ENCODE measurements around the gene AMOTL1. TPM values are rescaled to one million over a fixed set of nuclear protein-coding genes. Genes with fewer than 3 reads are reported as not detected.

The AMOTL1 gene
- total RNA-seq, 2 experiments from 2014 or later: 0.08 TPM; not detected in 1

- DNase-seq (no peak), ATAC-seq (ENCODE audit: poor library complexity) (no peak)
- H3K27me3 Mint-ChIP-seq: no peaks in the 10 kb centered on the region
- ChIA-PET CTCF (interaction anchor here (1.5 kb wide), 1 partner anchor 16 kb away, joined by 5 read pairs; no protein-coding TSS in a partner anchor), POLR2A (no interaction called here)
- Histone ChIP-seq H3K36me3 (ENCODE audit: insufficient read depth, low read length) (no peaks in the 10 kb centered on the region), H3K4me1 (ENCODE audit: insufficient read depth, low read length) (no peaks in the 10 kb centered on the region), H3K27ac (ENCODE audit: low read depth in 1 of 2, low read length in 2 of 2) (no peak overlapping the region), H3K9me3 (ENCODE audit: control insufficient read depth in 1 of 2, insufficient read depth in 1 of 2, low read length in 2 of 2) (no peaks in the 10 kb centered on the region), H3K4me3 (ENCODE audit: low read length) (no peak overlapping the region), H3K27me3 (ENCODE audit: control insufficient read depth in 1 of 2, insufficient read depth in 2 of 2, low read length in 2 of 2) (no peaks in the 10 kb centered on the region)
- H3K4me1 Mint-ChIP-seq (ENCODE audit: low read depth): no peaks in the 10 kb centered on the region
- no peaks in the 10 kb centered on the region for H3K9me3 Mint-ChIP-seq
- TF ChIP-seq CTCF (IDR thresholded peaks at IDR 0.05): no peak
- intact Hi-C loops (cut with DNase I, micrococcal nuclease): no loop called here
- no peaks in the 10 kb centered on the region for H3K36me3 Mint-ChIP-seq (ENCODE audit: low read depth)
- H3K27ac Mint-ChIP-seq: no peak overlapping the region
- H3K4me3 Mint-ChIP-seq: no peak overlapping the region
These were observed 89.2 kb downstream of the AMOTL1 start for GRCh38 chr11:94857337-94857736.

GRCh38 chr11:94858012-94858705 is 90.0 kb downstream of the AMOTL1 start:
- Histone ChIP-seq H3K27me3 (ENCODE audit: control insufficient read depth in 1 of 2, insufficient read depth in 2 of 2, low read length in 2 of 2) (no peaks in the 10 kb centered on the region), H3K4me3 (ENCODE audit: low read length) (no peak overlapping the region), H3K9me3 (ENCODE audit: control insufficient read depth in 1 of 2, insufficient read depth in 1 of 2, low read length in 2 of 2) (no peaks in the 10 kb centered on the region), H3K36me3 (ENCODE audit: insufficient read depth, low read length) (no peaks in the 10 kb centered on the region), H3K4me1 (ENCODE audit: insufficient read depth, low read length) (no peaks in the 10 kb centered on the region), H3K27ac (ENCODE audit: low read depth in 1 of 2, low read length in 2 of 2) (no peak overlapping the region)
- no peaks in the 10 kb centered on the region for H3K9me3 Mint-ChIP-seq
- CTCF ChIA-PET: interaction anchor here (1.5 kb wide), 1 partner anchor 15 kb away, joined by 5 read pairs; no protein-coding TSS in a partner anchor
- no peaks in the 10 kb centered on the region for H3K4me1 Mint-ChIP-seq (ENCODE audit: low read depth)
- no peak overlapping the region for H3K27ac Mint-ChIP-seq
- no peaks in the 10 kb centered on the region for H3K27me3 Mint-ChIP-seq
- POLR2A ChIA-PET: no interaction called here
- ATAC-seq (ENCODE audit: poor library complexity): no peak
- no peaks in the 10 kb centered on the region for H3K36me3 Mint-ChIP-seq (ENCODE audit: low read depth)
- intact Hi-C loops (cut with DNase I, micrococcal nuclease): no loop called here
- no peak overlapping the region for H3K4me3 Mint-ChIP-seq
- no peak for TF ChIP-seq CTCF (IDR thresholded peaks at IDR 0.05)
- no peak for DNase-seq

- Mint-ChIP-seq H3K4me3 (no peak overlapping the region), H3K9me3 (no peaks in the 10 kb centered on the region), H3K27me3 (no peaks in the 10 kb centered on the region), H3K4me1 (ENCODE audit: low read depth) (no peaks in the 10 kb centered on the region), H3K27ac (no peak overlapping the region), H3K36me3 (ENCODE audit: low read depth) (no peaks in the 10 kb centered on the region)
- ChIA-PET POLR2A (no interaction called here), CTCF (no interaction called here)
- Histone ChIP-seq H3K4me1 (ENCODE audit: insufficient read depth, low read length) (no peaks in the 10 kb centered on the region), H3K27me3 (ENCODE audit: control insufficient read depth in 1 of 2, insufficient read depth in 2 of 2, low read length in 2 of 2) (no peaks in the 10 kb centered on the region), H3K36me3 (ENCODE audit: insufficient read depth, low read length) (no peaks in the 10 kb centered on the region), H3K27ac (ENCODE audit: low read depth in 1 of 2, low read length in 2 of 2) (no peak overlapping the region), H3K9me3 (ENCODE audit: control insufficient read depth in 1 of 2, insufficient read depth in 1 of 2, low read length in 2 of 2) (no peaks in the 10 kb centered on the region), H3K4me3 (ENCODE audit: low read length) (no peak overlapping the region)
- intact Hi-C loops (cut with DNase I, micrococcal nuclease): no loop called here
- DNase-seq: no peak
- TF ChIP-seq CTCF (IDR thresholded peaks at IDR 0.05): no peak
- no peak for ATAC-seq (ENCODE audit: poor library complexity)
These were observed 92.2 kb downstream of the AMOTL1 start for GRCh38 chr11:94860333-94860732.

Measured in CD4-positive, alpha-beta T cell (primary cell).